Right lobe of liver (tissue), 6 donors: Measurements from ENCODE around the gene DCPS. TPM values are rescaled to one million over a fixed set of nuclear protein-coding genes. Genes with fewer than 3 reads are reported as not detected.
"Not testable (repeated sequence)": the region's sequence is repeated elsewhere in the genome, so short reads cannot be mapped to it uniquely, and the experiment has no call there.

ENCODE experiments used
- ATAC-seq, 4 donors: fragments of 200-7000 bp; cut with Tn5 transposase; one replicate each; pipeline ENCODE4 v1.9.1; 2020; ENCODE audit warnings: mild to moderate bottlenecking in 4 of 4, moderate library complexity in 4 of 4
- DNase-seq, 3 donors: peaks; one replicate each; pipeline ENCODE4 v3.0.0-alpha.2; 2020
- H3K27ac ChIP-seq, 3 donors: fragments of 200-600 bp; one replicate each; pipeline ENCODE4 v1.8.0; 2022
- H3K27me3 ChIP-seq, 2 donors: fragments of 200-600 bp; one replicate each; pipeline ENCODE4 v1.8.0; 2022
- H3K36me3 ChIP-seq, 4 donors: fragments of 200-600 bp; sonication (generic) in 1 of 4; one replicate each; pipeline versions ENCODE4 v1.5.1 to v1.8.0; 2017 to 2022; ENCODE audit warnings: control low read depth in 1 of 4
- H3K4me1 ChIP-seq, 4 donors: fragments of 200-600 bp; sonication (generic) in 1 of 4; one replicate each; pipeline versions ENCODE4 v1.5.1 to v1.8.0; 2017 to 2022; ENCODE audit warnings: control low read depth in 1 of 4
- H3K4me3 ChIP-seq, 3 donors: fragments of 200-600 bp; one replicate each; pipeline ENCODE4 v1.8.0; 2022
- H3K9me3 ChIP-seq, 4 donors: fragments of 200-600 bp; sonication (generic) in 1 of 4; one replicate each; pipeline versions ENCODE4 v1.5.1 to v1.8.0; 2017 to 2022; ENCODE audit warnings: control low read depth in 1 of 4
- CTCF ChIP-seq, 4 donors: fragments of 200-600 bp in 3 of 4; fragments of 450-650 bp in 1 of 4; IDR thresholded peaks; one replicate each; pipeline versions ENCODE4 v1.5.1 to v1.8.0; 2016 to 2022; ENCODE audit warnings: antibody characterized with exemption in 4 of 4, mild to moderate bottlenecking in 2 of 4
- POLR2A ChIP-seq: fragments of 450-650 bp; IDR thresholded peaks from one replicate; pipeline ENCODE4 v1.6.1; 2017; ENCODE audit warnings: antibody characterized with exemption, mild to moderate bottlenecking
- WGBS: methylation state at CpG from one replicate; pipeline ENCODE4 v1.1.6; 2018; ENCODE audit warnings: low coverage, low lambda C conversion rate; ENCODE audit not compliant: insufficient coverage; ENCODE audit errors: missing lambda C conversion rate; 5-methylcytosine and 5-hydroxymethylcytosine counted together
- intact Hi-C, 2 donors: fragments of 100-400 bp; cut with DNase I; formaldehyde crosslinking; loops; one replicate each; pipeline versions ENCODE4 v1.11.2 to v1.14.1; 2022
- long read RNA-seq: library from polyadenylated mRNA; unstranded; transcript quantifications from one replicate; pipeline ENCODE4 v2.0.0, GENCODE V29; 2019
- total RNA-seq, 6 experiments: library from RNA; depleted of rRNA in 2 of 6; stranded (reverse); fragments of >200 nt in 2 of 6; fragmentation: NEBNext Ultra II Directional in 3 of 6; extraction: Animal tissue kit (Norgen Biotek cat#: 25700) in 3 of 6; gene quantifications; one replicate each; pipeline versions ENCODE4 v1.1.0 to v1.2.4, GENCODE V29; 2016 to 2023
- donor health status: DM: no; HTN: yes; CAD: no.
- donor health status: DM: no; HTN: no; CAD: no.
- donor health status: DM: no; HTN: no; CAD: no.
- donor health status: DM: no; HTN: yes; CAD: no.
- donor health status: DM: no; HTN: yes; CAD: no.

DCPS gene
- 10 to 100 TPM; 12.6 to 65.2 (median 21.9) TPM for total RNA-seq
- long read RNA-seq, partial matches to known transcripts, result 4 of 17 reads
- long read RNA-seq, other reads (novel, unspliced or antisense), result 10 of 17 reads

GRCh38 chr11:126303623-126304456 lies at the start of gene DCPS:
Gene DCPS (plus strand): TSS chr11:126304060. CDS start chr11:126304081, 21 bp downstream.
- DNase-seq (peak; percentile 93 to 95 (median 94)), ATAC-seq (peak; percentile 99 to 100 (median 100))
- WGBS, result 2% methylated on average over 32 of the region's 61 CpGs
- Histone ChIP-seq H3K9me3 (no peaks in the 10 kb centered on the region), H3K4me3 (peak within 1 kb of the TSS; percentile 57 to 80 (median 69)), H3K27me3 (no peaks in the 10 kb centered on the region), H3K4me1 (peaks cover 0 to 12% (median 4%) of the 10 kb centered on the region in 4 donors), H3K36me3 (no peaks in the 10 kb centered on the region), H3K27ac (peak within 1 kb of the TSS; percentile 71 to 77 (median 71))
- TF ChIP-seq POLR2A (peak; percentile 76), CTCF (IDR thresholded peaks at IDR 0.05) (no peak)
- intact Hi-C loops, result no loop called here

GRCh38 chr11:126254819-126255218 lies 49.0 kb upstream of the DCPS start:
- intact Hi-C loops, result no loop called here
- Histone ChIP-seq H3K9me3 (no peaks in the 10 kb centered on the region), H3K27ac (no peak overlapping the region), H3K27me3 (no peaks in the 10 kb centered on the region), H3K4me3 (no peak overlapping the region), H3K36me3 (peaks cover 0 to 3% (median 0%) of the 10 kb centered on the region in 4 donors), H3K4me1 (no peaks in the 10 kb centered on the region)
- DNase-seq, result no peak
- 81% methylated on average over 1 of the region's 1 CpG for WGBS
- ATAC-seq, result no peak
- no peak for TF ChIP-seq POLR2A
- no peak for TF ChIP-seq CTCF (IDR thresholded peaks at IDR 0.05)

GRCh38 chr11:126255507-126255906 lies 48.4 kb upstream of the DCPS start:
- H3K27ac ChIP-seq, DNase-seq, H3K36me3 ChIP-seq, H3K4me3 ChIP-seq, ATAC-seq, H3K9me3 ChIP-seq, H3K27me3 ChIP-seq, intact Hi-C loops, H3K4me1 ChIP-seq: not testable (repeated sequence)
- 83% methylated on average over 3 of the region's 5 CpGs for WGBS

- DNase-seq, result no peak
- Histone ChIP-seq H3K4me1 (no peaks in the 10 kb centered on the region), H3K27ac (no peak overlapping the region), H3K27me3 (no peaks in the 10 kb centered on the region), H3K4me3 (no peak overlapping the region), H3K36me3 (peaks cover 0 to 4% (median 0%) of the 10 kb centered on the region in 4 donors), H3K9me3 (no peaks in the 10 kb centered on the region)
- WGBS, result 100% methylated on average over 2 of the region's 4 CpGs
- intact Hi-C loops, result no loop called here
- TF ChIP-seq POLR2A, result no peak
- TF ChIP-seq CTCF (IDR thresholded peaks at IDR 0.05), result no peak
- ATAC-seq, result no peak
Measured at GRCh38 chr11:126256216-126256615, 47.6 kb upstream of the DCPS start.

GRCh38 chr11:126257144-126257543 lies 46.7 kb upstream of the DCPS start:
- Histone ChIP-seq H3K27ac (no peak overlapping the region), H3K9me3 (no peaks in the 10 kb centered on the region), H3K4me3 (no peak overlapping the region), H3K4me1 (no peaks in the 10 kb centered on the region), H3K27me3 (no peaks in the 10 kb centered on the region), H3K36me3 (peaks cover 0 to 12% (median under 1%) of the 10 kb centered on the region in 4 donors)
- 71% methylated on average over 2 of the region's 2 CpGs for WGBS
- TF ChIP-seq POLR2A (no peak), CTCF (IDR thresholded peaks at IDR 0.05) (no peak)
- ATAC-seq (no peak), DNase-seq (no peak)
- intact Hi-C loops, result no loop called here
